Stomach (tissue), 4 donors: ENCODE results near the gene IWS1.
"Not testable (repeated sequence)": the region's sequence is repeated elsewhere in the genome, so short reads cannot be mapped to it uniquely, and the experiment has no call there.

Experiments
- EP300 ChIP-seq: sonication (generic); formaldehyde crosslinking; IDR thresholded peaks from one replicate; pipeline ENCODE4 v1.6.1; 2017; ENCODE audit warnings: antibody characterized with exemption
- POLR2A ChIP-seq, 4 donors: fragments of 450-650 bp; IDR thresholded peaks; one replicate each; pipeline ENCODE4 v1.6.1; 2016; ENCODE audit warnings: antibody characterized with exemption in 4 of 4, control low read depth in 2 of 4, mild to moderate bottlenecking in 1 of 4, moderate library complexity in 1 of 4
- TF ChIP-seq, protein P1 (sequence below), 7 experiments: fragments of 450-650 bp in 4 of 7; fragments of 200-600 bp in 3 of 7; sonication (generic) in 3 of 7; IDR thresholded peaks; one replicate each; pipeline ENCODE4 v1.5.1; 2016 to 2019; ENCODE audit warnings: antibody characterized with exemption in 7 of 7, control low read depth in 2 of 7, mild to moderate bottlenecking in 1 of 7

DNA sequence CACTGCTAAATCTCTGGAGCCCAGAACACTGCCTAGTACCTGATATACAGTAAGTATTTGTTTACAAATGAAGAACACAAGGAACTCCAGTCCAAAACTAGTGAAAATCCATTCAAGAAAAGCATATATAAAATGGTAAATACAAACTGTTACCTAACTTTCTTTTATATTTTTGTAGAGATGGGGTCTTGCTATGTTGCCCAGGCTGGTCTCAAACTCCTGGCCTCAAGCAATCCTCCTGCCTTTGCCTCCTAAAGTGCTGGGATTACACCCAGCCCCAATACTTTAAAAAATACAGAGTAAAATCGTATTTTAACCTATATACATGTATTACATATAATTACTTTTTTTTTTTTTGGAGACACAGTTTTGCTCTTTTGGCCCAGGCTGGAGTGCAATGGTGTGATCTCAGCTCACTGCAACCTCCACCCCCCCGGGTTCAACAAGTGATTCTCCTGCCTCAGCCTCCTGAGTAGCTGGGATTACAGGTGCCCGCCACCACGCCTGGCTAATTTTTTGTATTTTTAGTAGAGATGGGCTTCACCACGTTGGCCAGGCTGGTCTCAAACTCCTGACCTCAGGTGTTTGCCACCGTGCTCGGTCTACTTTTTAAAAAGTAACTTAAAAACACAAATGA is 2.0 kb downstream of the IWS1 start:
- TF ChIP-seq POLR2A (IDR thresholded peaks at IDR 0.05); EP300: not testable (repeated sequence)
- TF ChIP-seq, protein P1, sequence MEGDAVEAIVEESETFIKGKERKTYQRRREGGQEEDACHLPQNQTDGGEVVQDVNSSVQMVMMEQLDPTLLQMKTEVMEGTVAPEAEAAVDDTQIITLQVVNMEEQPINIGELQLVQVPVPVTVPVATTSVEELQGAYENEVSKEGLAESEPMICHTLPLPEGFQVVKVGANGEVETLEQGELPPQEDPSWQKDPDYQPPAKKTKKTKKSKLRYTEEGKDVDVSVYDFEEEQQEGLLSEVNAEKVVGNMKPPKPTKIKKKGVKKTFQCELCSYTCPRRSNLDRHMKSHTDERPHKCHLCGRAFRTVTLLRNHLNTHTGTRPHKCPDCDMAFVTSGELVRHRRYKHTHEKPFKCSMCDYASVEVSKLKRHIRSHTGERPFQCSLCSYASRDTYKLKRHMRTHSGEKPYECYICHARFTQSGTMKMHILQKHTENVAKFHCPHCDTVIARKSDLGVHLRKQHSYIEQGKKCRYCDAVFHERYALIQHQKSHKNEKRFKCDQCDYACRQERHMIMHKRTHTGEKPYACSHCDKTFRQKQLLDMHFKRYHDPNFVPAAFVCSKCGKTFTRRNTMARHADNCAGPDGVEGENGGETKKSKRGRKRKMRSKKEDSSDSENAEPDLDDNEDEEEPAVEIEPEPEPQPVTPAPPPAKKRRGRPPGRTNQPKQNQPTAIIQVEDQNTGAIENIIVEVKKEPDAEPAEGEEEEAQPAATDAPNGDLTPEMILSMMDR (IDR thresholded peaks at IDR 0.05): not testable (repeated sequence)
